Mucosa of rectum (tissue), 2 donors: Measurements from ENCODE around the gene DOK7.

Experiments
- H3K27ac ChIP-seq, 2 donors: one replicate each; pipeline ENCODE4 v1.7.0; 2013; ENCODE audit warnings: inconsistent platforms in 2 of 2, low read depth in 2 of 2, low read length in 2 of 2
- H3K27me3 ChIP-seq, 2 donors: one replicate each; pipeline ENCODE4 v1.7.0; 2013; ENCODE audit warnings: low read length in 2 of 2; ENCODE audit not compliant: control insufficient read depth in 2 of 2, insufficient read depth in 2 of 2
- H3K36me3 ChIP-seq, 2 donors: one replicate each; pipeline ENCODE4 v1.7.0; 2013; ENCODE audit warnings: low read length in 2 of 2; ENCODE audit not compliant: control insufficient read depth in 2 of 2, insufficient read depth in 2 of 2
- H3K4me1 ChIP-seq, 2 donors: one replicate each; pipeline ENCODE4 v1.7.0; 2013; ENCODE audit warnings: low read length in 2 of 2, mild to moderate bottlenecking in 1 of 2; ENCODE audit not compliant: control insufficient read depth in 2 of 2, insufficient read depth in 2 of 2
- H3K4me3 ChIP-seq, 2 donors: one replicate each; pipeline ENCODE4 v1.7.0; 2013; ENCODE audit warnings: low read length in 2 of 2
- H3K9ac ChIP-seq, 2 donors: one replicate each; pipeline ENCODE4 v1.7.0; 2013; ENCODE audit warnings: low read length in 2 of 2, low read depth in 1 of 2, mild to moderate bottlenecking in 1 of 2
- H3K9me3 ChIP-seq, 2 donors: one replicate each; pipeline ENCODE4 v1.7.0; 2013; ENCODE audit warnings: low read length in 2 of 2; ENCODE audit not compliant: control insufficient read depth in 2 of 2
- donor health status: healthy.
- donor health status: Normal muscosa, but diverticular disease.

The DOK7 gene

DNA sequence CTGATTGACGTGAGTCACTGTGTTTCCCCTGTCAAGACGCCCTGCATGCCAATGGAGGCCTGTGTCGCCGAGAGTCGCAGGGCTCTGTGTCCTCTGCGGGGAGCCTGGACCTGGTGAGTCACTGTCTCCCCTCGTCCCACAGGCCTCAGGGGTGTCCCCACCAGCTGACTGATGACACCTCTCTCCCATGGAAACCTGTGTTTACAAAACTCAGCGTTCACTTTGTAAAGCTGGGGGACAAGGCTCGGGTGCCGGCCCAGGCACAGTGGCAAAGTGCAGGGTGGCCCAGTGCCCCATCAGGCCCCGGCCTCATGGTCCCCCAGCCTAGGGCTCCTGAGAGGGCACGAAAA is 42.5 kb upstream of the DOK7 start:
- no peaks in the 10 kb centered on the region for H3K27me3 ChIP-seq
- H3K36me3 ChIP-seq = peaks cover 17 to 30% of the 10 kb centered on the region in 2 donors
- no peak overlapping the region for H3K4me3 ChIP-seq
- H3K27ac ChIP-seq = no peak overlapping the region
- no peaks in the 10 kb centered on the region for H3K9me3 ChIP-seq
- H3K9ac ChIP-seq = no peak overlapping the region
- no peaks in the 10 kb centered on the region for H3K4me1 ChIP-seq

DNA sequence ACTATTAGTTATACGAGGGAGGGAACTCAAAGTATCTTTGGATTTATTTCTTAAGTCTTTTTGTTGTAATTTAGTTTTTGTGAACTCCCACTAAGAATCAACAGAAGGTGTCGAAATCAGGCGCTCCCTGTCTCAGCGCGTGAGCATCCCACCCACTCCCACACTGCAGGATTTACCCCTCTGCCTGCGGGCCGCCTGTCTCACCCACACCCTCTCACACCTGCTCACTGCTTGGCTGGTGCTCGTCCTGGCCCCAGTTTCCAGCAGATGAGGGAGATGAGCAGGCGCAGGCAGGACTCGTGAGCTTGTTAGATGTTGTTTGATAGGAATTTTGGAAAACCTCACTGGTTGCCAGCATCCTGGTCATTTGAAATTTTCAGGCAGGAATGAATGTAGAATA is 42.1 kb upstream of the DOK7 start:
- Histone ChIP-seq H3K27ac (no peak overlapping the region), H3K9me3 (no peaks in the 10 kb centered on the region), H3K27me3 (no peaks in the 10 kb centered on the region), H3K9ac (no peak overlapping the region), H3K36me3 (peaks cover 15 to 29% of the 10 kb centered on the region in 2 donors), H3K4me3 (no peak overlapping the region), H3K4me1 (no peaks in the 10 kb centered on the region)

DNA sequence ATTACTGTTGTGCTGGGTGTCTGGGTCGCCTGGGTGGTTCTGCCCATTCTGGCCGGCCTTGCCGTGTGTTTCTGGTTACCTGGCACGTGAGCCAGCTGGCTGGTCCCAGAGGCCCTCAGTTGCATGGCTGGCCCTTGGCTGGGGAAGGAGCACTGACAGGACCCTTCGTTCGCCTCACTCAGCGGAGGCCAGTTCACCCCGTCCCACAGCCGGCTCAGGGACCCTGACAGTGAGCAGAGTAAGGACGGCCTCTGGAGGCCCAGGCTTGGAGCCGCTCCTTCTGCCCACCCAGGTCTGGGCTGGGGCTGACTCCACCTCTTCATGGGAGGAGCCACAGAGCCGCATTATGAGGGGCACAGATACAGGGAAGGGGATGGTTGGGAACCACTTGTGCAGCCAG is 41.6 kb upstream of the DOK7 start:
- Histone ChIP-seq H3K4me1 (no peaks in the 10 kb centered on the region), H3K36me3 (peaks cover 11 to 25% of the 10 kb centered on the region in 2 donors), H3K27me3 (no peaks in the 10 kb centered on the region), H3K9me3 (no peaks in the 10 kb centered on the region), H3K4me3 (no peak overlapping the region), H3K27ac (no peak overlapping the region), H3K9ac (no peak overlapping the region)

DNA sequence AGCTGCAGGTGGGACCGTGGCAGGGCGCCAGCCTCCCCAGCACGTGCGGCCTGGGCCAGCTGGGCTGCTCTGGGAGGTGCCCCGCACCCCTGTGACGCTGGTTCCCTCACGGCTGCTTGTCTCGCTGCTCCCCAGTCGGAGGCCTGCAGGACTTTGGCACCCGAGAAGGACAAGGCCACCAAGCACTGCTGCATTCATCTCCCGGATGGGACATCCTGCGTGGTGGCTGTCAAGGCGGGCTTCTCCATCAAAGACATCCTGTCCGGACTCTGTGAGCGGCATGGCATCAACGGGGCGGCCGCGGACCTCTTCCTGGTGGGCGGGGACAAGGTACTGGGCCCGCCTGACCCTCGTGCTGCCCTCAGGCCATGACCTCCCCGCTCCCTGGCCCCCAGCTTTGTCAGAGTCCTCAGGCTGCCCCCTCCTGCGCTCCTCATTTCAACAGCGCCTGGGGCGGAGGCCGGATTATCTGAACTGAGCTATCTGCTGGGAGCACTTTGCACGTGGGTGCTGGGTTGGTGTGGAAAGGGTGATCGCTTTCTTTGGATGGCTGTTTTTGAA is 40.8 kb upstream of the DOK7 start:
- Histone ChIP-seq H3K9ac (no peak overlapping the region), H3K27ac (no peak overlapping the region), H3K4me3 (no peak overlapping the region), H3K27me3 (no peaks in the 10 kb centered on the region), H3K4me1 (no peaks in the 10 kb centered on the region), H3K36me3 (peaks cover 5 to 16% of the 10 kb centered on the region in 2 donors), H3K9me3 (no peaks in the 10 kb centered on the region)

DNA sequence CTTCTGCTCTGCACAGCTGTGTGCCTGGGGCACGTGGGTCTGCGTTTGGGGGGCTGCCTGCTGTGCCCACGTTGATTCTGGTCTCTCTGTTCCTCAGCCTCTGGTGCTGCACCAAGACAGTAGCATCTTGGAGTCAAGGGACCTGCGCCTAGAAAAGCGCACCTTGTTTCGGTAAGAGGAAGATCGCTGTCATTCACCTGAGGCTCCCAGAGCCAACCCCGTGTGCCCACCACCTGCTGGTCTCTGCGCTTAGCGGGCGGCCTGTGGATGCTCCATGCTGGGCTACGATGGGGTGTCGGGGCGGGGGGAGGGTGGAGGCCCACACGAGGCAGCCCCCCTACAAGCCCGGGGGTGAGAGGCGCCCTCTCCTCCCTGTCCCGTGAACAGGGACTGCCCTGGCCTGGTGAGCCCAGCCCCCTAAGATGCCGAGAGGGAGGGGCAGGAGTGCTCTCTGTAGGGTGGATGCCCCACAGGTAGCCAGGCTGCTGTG is 40.3 kb upstream of the DOK7 start:
- Histone ChIP-seq H3K4me3 (no peak overlapping the region), H3K4me1 (no peaks in the 10 kb centered on the region), H3K9ac (no peak overlapping the region), H3K27ac (no peak overlapping the region), H3K9me3 (no peaks in the 10 kb centered on the region), H3K36me3 (peaks cover 5 to 13% of the 10 kb centered on the region in 2 donors), H3K27me3 (no peaks in the 10 kb centered on the region)

DNA sequence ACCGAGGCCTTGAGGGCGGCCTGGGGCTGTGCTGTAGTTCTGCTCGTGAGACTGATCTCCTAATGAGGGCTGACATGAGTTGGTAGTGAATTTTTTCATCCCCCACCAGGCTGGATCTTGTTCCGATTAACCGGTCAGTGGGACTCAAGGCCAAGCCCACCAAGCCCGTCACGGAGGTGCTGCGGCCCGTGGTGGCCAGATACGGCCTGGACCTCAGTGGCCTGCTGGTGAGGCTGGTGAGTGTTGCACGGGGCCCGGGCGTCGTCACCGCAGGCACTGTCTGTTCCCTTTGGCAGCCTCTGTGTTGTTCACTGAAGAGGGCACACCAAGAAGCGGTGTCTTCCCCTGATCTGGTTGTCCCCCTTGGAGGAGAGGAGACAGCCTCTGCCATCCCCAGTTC is 39.7 kb upstream of the DOK7 start:
- H3K36me3 ChIP-seq = peaks cover 5 to 13% of the 10 kb centered on the region in 2 donors

DNA sequence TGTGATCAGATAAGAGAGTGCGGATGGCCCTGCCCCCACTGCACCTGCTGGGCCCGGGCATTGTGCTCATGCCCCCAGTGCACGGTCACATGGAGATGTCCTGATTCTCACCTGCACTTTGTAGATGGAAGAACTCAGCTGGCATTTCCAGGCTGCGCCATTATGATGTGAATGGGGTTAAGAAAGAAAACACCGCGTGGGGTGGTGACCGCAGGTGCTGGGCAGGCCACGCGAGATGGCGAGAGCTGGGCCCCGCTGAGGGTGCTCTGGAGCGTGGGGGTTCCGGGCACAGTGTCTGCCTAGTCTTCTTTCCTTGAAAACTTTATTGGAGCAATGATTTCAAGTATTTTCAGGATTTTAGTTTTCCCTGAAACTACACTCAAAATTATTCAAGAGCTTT is 39.2 kb upstream of the DOK7 start:
- Histone ChIP-seq H3K27ac (no peak overlapping the region), H3K4me1 (no peaks in the 10 kb centered on the region), H3K36me3 (peaks cover 5 to 13% of the 10 kb centered on the region in 2 donors), H3K9ac (no peak overlapping the region), H3K9me3 (no peaks in the 10 kb centered on the region), H3K4me3 (no peak overlapping the region), H3K27me3 (no peaks in the 10 kb centered on the region)

More for the DNA sequence above, 39.7 kb upstream of the DOK7 start:
- Histone ChIP-seq H3K27ac (no peak overlapping the region), H3K9ac (no peak overlapping the region), H3K4me1 (no peaks in the 10 kb centered on the region), H3K27me3 (no peaks in the 10 kb centered on the region), H3K9me3 (no peaks in the 10 kb centered on the region), H3K4me3 (no peak overlapping the region)

DNA sequence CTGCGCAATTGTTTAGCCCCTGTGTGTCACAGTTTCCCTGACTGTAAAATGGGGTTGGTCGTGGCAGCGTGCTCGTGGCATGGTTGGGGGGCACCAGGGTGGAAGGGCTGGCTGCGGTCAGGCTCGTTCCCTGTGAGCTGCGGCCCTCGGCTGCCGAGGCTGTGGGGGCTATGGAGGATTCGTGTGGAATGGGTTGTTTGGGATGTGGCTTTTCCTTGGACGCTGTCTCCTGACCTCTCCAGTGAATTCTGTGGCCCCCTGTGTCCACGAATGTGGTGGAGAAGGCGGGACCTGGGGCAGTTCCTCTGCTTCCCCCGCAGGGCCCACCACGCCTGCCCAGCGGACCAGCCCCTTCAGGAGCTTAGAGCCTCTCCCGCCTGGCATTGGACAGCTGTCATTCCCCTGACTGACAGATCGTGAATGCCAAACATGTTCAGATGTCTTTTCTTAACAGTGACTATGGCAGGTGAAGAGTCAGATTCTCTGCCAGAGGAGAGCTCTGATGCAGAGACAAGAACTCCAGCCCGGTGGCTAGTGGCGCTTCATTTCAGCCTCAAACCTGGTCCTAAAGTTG is 38.5 kb upstream of the DOK7 start:
- H3K4me1 ChIP-seq = no peaks in the 10 kb centered on the region
- no peak overlapping the region for H3K9ac ChIP-seq
- no peak overlapping the region for H3K27ac ChIP-seq
- H3K4me3 ChIP-seq = no peak overlapping the region
- H3K27me3 ChIP-seq = no peaks in the 10 kb centered on the region
- H3K36me3 ChIP-seq = peaks cover 5 to 16% of the 10 kb centered on the region in 2 donors
- no peaks in the 10 kb centered on the region for H3K9me3 ChIP-seq

DNA sequence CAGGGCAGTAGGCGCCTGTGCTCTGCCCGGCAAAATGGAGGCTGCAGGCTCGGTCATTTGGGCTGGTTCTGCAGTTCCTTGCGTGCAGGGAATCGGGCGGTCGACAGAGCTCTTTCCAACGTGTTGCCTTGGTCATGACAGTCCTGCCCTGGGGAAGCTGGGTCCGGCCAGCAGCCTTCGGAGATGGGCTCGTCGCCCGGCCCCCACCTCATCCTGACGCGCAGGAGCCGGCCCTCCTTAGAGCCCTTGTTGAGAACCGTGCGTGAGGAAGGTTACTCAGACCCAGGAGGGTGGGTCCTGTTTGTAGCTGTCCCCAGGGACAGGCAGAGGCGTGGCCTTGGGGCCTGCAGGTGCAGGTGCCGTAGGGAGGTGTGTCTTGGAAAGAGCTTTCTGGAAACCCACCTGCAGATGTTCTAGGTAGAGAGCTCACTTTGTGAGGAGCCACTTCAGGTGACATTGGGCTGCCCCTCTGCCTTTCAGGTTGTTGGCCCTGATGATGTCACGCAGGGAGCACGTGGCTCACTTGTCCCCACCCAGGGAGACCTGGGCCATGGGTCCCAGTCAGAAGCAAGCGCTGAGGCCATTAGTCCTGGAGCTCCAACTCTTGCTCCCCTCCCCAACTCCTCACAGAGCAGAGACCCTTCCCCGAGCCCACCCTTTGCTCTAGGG is 36.5 kb upstream of the DOK7 start:
- Histone ChIP-seq H3K27ac (no peak overlapping the region), H3K9me3 (no peaks in the 10 kb centered on the region), H3K4me1 (no peaks in the 10 kb centered on the region), H3K27me3 (no peaks in the 10 kb centered on the region), H3K36me3 (peaks cover 5 to 14% of the 10 kb centered on the region in 2 donors), H3K9ac (no peak overlapping the region), H3K4me3 (no peak overlapping the region)

DNA sequence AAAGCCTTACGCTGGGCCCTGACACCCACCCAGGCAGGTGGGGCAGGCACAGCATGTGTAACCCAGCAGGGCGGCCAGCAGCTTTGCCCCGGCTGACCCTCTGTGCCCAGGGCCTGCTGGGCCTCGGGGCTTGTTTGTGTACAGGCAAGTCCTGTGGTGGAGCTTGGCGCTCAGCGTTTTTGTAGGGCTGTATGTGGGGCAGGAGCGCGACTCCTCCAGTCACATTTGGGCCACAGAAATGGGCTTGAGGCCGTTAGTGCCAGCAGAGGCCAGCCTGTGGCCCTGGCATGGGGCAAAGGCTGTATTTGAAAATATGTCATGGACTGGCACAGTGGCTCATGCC is 36.0 kb upstream of the DOK7 start:
- no peak overlapping the region for H3K4me3 ChIP-seq
- peaks cover 3 to 14% of the 10 kb centered on the region in 2 donors for H3K36me3 ChIP-seq
- H3K9me3 ChIP-seq = no peaks in the 10 kb centered on the region
- H3K9ac ChIP-seq = no peak overlapping the region
- no peak overlapping the region for H3K27ac ChIP-seq
- H3K4me1 ChIP-seq = no peaks in the 10 kb centered on the region
- H3K27me3 ChIP-seq = no peaks in the 10 kb centered on the region
